ENCODE results near the gene ANXA2R.

GRCh38 chr5:43074987-43075318 is 34.8 kb upstream of the ANXA2R start:
- no peak for TF ChIP-seq CTCF (IDR thresholded peaks at IDR 0.05 in 8 of 11, conservative IDR thresholded peaks at IDR 0.05 in 3 of 11)
- TF ChIP-seq POLR2A (IDR thresholded peaks at IDR 0.05) = no peak
- no peak for TF ChIP-seq POLR2AphosphoS5 (IDR thresholded peaks at IDR 0.05)

Data from spleen (tissue), 7 donors.